NCI-H1417 (cell line): ENCODE results near the gene PAX5.

Experiments used
- DNase-seq, 3 experiments: peaks; one replicate each; lab custom pipeline; 2025; lab: John Stamatoyannopoulos, UW

The PAX5 gene

GRCh38 chr9:36835271-36835996 is 198.6 kb downstream of the PAX5 start:
- DNase-seq, result no peak

GRCh38 chr9:36834736-36835135 is 199.3 kb downstream of the PAX5 start:
- DNase-seq, result no peak

DNA sequence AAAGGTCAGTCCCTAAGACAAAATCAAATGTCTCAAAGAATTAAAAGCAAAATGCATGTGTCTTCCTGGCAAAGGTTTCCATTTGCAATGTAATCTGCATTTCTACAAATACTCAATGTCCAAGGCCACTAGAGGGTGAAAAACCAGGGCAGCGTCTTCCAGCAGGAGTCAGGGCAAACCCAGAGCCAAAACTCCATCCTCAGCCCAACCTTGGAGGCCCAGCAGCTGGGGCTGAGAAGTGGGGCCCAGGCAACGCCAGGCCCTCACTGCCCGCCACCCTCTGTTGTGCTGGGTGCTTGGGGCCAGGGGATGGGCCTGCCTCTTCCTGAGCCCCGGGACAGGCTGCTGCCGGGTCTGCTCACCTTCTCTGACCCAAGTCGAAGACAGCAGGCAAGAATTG is 200.1 kb downstream of the PAX5 start:
- DNase-seq, result peak in 1 of 3 experiments; percentile 1

GRCh38 chr9:36832164-36832795 is 201.8 kb downstream of the PAX5 start:
- no peak for DNase-seq

GRCh38 chr9:36831381-36832161 is 202.5 kb downstream of the PAX5 start:
- DNase-seq, result no peak

DNA sequence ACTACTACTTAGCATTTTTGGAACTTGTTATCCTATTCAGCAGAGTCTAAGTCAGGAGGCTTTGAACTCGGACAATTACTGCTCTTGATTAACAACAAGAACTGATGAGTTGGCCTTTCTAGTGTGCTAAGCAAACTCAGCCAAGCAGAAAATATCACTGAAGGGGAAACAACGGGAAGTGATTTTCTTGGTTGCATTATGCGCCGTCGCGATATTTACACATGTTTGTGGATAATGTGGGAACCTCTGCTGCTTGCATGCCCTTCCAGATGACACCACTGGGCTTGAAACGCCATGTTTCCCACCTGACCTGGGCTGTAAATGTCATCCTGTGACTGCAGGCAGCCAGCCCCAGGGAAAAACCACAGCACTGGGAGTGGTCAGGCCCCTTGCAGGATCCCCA is 205.5 kb downstream of the PAX5 start:
- DNase-seq, result peak in 2 of 3 experiments; percentile 2 to 20

GRCh38 chr9:36827593-36827992 is 206.5 kb downstream of the PAX5 start:
- DNase-seq, result no peak

DNA sequence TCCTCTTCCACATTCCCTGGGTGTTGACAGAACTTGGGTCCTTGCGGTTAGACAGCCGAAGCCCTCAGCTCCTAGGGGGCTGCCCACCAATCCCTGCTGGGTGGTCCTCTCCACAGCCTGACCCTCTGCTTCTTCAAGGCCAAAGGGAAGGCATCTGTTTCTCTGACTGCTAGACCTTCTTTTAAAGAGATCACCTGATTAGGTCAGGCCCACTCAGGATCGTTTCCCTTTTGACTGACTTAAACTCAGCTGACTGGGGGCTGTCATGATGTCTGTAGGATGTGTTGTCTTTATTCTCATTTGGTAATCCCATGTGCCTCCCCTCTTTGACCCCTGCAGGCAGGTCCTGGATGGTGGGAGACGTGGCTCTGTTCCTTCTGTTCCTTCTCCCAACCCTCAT is 207.5 kb downstream of the PAX5 start:
- DNase-seq, result no peak

GRCh38 chr9:36825179-36825578 is 208.9 kb downstream of the PAX5 start:
- no peak for DNase-seq

- no peak for DNase-seq
Observed at GRCh38 chr9:36823934-36824333, 210.1 kb downstream of the PAX5 start.

GRCh38 chr9:36823466-36823865 is 210.6 kb downstream of the PAX5 start:
- no peak for DNase-seq

- DNase-seq, result no peak
Observed at GRCh38 chr9:36822201-36822600, 211.9 kb downstream of the PAX5 start.

DNA sequence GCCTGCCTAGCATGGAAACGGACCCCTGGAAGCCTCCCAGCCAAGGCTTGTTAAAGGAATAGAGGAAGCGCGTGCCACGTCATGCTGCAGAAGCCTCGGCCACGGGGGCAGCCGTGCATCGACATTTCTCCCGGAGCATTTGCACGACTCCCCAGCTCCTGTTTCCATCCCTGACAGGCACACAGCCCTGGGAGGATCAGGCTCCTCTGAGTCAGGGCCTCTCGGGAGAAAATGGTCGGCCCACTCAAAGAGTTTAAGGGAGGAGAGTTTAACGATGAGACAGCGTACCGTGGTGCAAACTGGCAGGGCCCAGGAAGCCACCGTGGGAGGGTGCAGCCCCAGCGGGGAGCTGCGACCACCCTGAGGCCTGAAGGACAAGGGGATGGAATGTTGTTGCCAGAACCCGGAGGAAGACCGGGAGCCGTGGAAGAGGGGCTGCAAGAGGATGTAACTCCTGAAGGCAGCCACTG is 213.6 kb downstream of the PAX5 start:
- DNase-seq, result no peak

DNA sequence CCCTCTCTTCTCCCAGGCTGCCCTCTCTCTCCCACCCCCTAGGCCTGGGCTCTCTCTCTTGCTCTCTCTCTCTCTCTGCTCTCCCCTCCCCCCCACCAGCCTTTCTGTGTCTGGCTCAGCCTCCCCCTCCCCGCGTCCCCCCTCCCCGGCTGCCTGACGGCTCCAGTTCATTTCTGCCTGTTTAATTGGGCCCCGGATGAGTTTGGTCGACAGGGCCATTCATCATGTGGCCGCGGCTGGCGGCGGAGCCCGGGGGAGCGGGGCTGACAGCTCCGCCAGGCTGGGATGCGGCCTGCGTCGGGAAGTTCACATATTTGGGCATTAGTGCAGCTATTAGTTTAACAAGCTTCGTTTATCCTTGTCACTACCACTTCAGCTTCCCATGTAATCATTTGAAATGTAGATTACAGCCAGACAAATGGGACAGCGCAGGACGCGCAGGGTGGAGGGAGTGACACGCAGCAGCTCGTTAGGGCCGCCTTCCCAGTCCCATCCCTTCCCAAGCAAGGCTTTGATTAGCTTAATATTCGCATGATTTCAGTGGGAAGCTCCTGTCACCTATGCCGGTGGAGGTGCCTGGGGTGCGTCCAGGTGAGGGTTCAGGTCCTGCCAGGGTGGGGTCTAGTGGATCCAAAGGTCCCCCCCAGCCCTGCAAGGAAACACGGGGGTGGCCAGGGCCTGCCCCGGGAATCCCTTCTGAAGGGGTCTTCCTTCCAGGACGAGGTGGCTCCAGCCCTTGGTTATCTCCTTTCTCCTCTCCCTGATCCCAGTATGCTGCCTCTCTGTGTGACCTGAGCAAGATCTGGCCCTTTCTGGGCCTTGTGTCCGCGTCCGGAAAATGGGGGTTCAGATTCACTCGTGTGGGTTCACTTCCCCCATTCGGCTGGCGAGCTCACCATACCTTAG is 214.8 kb downstream of the PAX5 start:
- DNase-seq, result peak; percentile 9 to 76 (median 53)

GRCh38 chr9:36818242-36818938 is 215.7 kb downstream of the PAX5 start:
- DNase-seq, result peak in 2 of 3 experiments; percentile 42 to 69

GRCh38 chr9:36817160-36817834 is 216.8 kb downstream of the PAX5 start:
- DNase-seq, result no peak

DNA sequence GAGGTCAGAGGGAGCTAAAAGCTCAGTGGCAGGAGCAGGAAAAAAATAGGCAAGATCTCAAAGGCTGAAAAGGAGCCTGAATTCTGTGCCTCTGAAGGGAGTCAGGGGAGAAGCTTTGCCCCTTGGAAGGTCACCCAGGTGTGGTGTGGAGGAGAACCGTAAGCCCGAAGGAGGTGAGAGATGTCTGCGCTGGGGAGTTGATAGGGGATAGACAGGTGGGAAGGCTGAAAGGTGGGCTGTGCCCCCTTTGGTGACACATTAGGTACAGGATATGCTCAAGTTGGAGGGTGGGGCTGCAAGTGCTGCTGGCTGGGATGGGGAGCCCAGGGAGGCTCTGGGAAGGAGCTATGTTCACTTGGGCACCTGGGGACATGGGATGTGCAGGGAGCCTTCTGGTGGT is 217.7 kb downstream of the PAX5 start:
- no peak for DNase-seq

DNA sequence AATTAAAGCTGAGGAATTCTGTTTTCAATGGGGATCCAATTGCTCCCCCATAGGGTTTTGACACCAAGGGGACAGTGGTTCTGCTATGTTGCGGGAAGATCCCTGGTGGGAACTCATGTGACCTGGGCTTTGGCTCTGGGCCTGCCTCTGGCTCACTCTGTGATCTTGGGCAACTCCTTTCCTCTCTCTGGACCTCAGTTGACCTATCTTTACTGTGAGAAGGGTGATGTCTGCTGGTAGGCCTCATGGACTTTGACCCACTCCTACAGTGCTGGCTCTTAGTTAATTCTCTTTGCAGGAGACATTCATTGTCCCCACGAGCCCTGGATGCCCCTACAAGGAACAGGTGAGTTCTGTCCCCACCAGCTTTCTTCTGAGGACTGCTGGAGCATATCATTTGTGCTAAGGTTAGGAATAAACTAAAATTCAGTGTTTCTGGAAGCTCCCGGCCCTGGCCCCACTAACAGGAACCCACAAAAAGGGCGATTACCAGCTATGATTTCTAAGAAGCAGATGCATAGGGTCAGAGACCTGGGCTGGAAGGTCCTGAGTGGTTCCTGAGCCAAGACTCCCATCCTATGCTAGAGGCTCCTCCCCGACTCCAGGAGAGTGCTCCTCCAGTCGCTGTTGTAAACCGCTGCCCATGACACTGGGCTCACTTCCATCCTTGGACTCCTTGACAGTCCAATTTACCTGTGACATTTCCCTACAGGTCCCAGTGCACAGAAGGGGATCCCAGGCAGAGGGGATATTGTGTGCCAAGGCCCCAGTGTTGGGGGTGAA is 218.3 kb downstream of the PAX5 start:
- no peak for DNase-seq

GRCh38 chr9:36815023-36815422 is 219.0 kb downstream of the PAX5 start:
- no peak for DNase-seq

GRCh38 chr9:36813154-36813553 is 220.9 kb downstream of the PAX5 start:
- no peak for DNase-seq
